HepG2 (cell line): ENCODE measurements around the gene NSD2. TPM values are rescaled to one million over a fixed set of nuclear protein-coding genes. Genes with fewer than 3 reads are reported as not detected.

Experiments
- ARNT ChIP-seq: fragments of 450-650 bp; IDR thresholded peaks from 2 replicates; pipeline ENCODE4 v1.6.1; 2017
- ATF7-NPFF ChIP-seq: sonication (generic); formaldehyde crosslinking; IDR thresholded peaks from 2 replicates; pipeline ENCODE4 v1.8.1; 2023; ENCODE audit warnings: mild to moderate bottlenecking, low read depth, missing genetic modification reagents, moderate library complexity
- ATRX ChIP-seq: sonication (generic); formaldehyde crosslinking; IDR thresholded peaks from 2 replicates; pipeline ENCODE4 v1.4.0; 2020; ENCODE audit warnings: missing genetic modification reagents, borderline replicate concordance
- BORCS8-MEF2B ChIP-seq: sonication (generic); formaldehyde crosslinking; IDR thresholded peaks from 2 replicates; pipeline ENCODE4 v1.8.0; 2022; ENCODE audit warnings: mild to moderate bottlenecking, missing genetic modification reagents
- CREB1 ChIP-seq, 2 experiments: fragments of 450-650 bp in 1 of 2; IDR thresholded peaks; 2 replicates each; pipeline ENCODE4 v1.6.1; 2016 to 2017; ENCODE audit warnings: control low read depth in 1 of 2, mild to moderate bottlenecking in 1 of 2, missing compliant biosample characterization in 1 of 2, missing genetic modification characterization in 1 of 2
- FUBP1 ChIP-seq: sonication (generic); formaldehyde crosslinking; IDR thresholded peaks from 2 replicates; pipeline ENCODE4 v1.5.1; 2020; ENCODE audit warnings: missing genetic modification reagents, mild to moderate bottlenecking, borderline replicate concordance
- HOXA5 ChIP-seq: sonication (generic); formaldehyde crosslinking; IDR thresholded peaks from 2 replicates; pipeline ENCODE4 v1.4.0; 2020; ENCODE audit warnings: missing genetic modification reagents
- ISL2 ChIP-seq: sonication (generic); formaldehyde crosslinking; IDR thresholded peaks from 2 replicates; pipeline ENCODE4 v1.5.0; 2020; ENCODE audit warnings: missing genetic modification reagents
- KDM6A ChIP-seq: IDR thresholded peaks from 2 replicates; pipeline ENCODE4 v1.6.1; 2016; ENCODE audit warnings: low read depth
- MED8 ChIP-seq: sonication (generic); formaldehyde crosslinking; IDR thresholded peaks from 2 replicates; pipeline ENCODE4 v1.8.1; 2023; ENCODE audit warnings: mild to moderate bottlenecking, missing genetic modification reagents; ENCODE audit not compliant: insufficient replicate concordance
- MTF1 ChIP-seq: sonication (generic); formaldehyde crosslinking; IDR thresholded peaks from 2 replicates; pipeline ENCODE4 v1.5.0; 2020; ENCODE audit warnings: missing genetic modification reagents
- MZF1 ChIP-seq: sonication (generic); formaldehyde crosslinking; IDR thresholded peaks from 2 replicates; pipeline ENCODE4 v1.8.1; 2023; ENCODE audit warnings: mild to moderate bottlenecking, missing genetic modification reagents, borderline replicate concordance
- POLR2A ChIP-seq, 2 experiments: IDR thresholded peaks; 2 replicates each; pipeline ENCODE4 v1.6.1; 2011; ENCODE audit warnings: low read depth in 2 of 2, low read length in 2 of 2, mild to moderate bottlenecking in 1 of 2, moderate library complexity in 1 of 2; ENCODE audit not compliant: insufficient read depth in 1 of 2
- RELA ChIP-seq: sonication (generic); formaldehyde crosslinking; IDR thresholded peaks from 2 replicates; pipeline ENCODE4 v1.4.0; 2020; ENCODE audit warnings: missing genetic modification reagents
- SALL1 ChIP-seq: sonication (generic); formaldehyde crosslinking; IDR thresholded peaks from 2 replicates; pipeline ENCODE4 v1.8.0; 2022; ENCODE audit warnings: mild to moderate bottlenecking, missing genetic modification reagents
- SP1 ChIP-seq, 2 experiments: fragments of 450-650 bp in 1 of 2; sonication (generic) in 1 of 2; formaldehyde crosslinking in 1 of 2; IDR thresholded peaks; 2 replicates each; pipeline versions ENCODE4 v1.4.0 to v1.6.1; 2016 to 2020; ENCODE audit warnings: missing genetic modification reagents in 1 of 2
- TRAFD1 ChIP-seq: sonication (generic); formaldehyde crosslinking; IDR thresholded peaks from 2 replicates; pipeline ENCODE4 v1.5.1; 2020; ENCODE audit warnings: missing genetic modification reagents, mild to moderate bottlenecking, borderline replicate concordance
- ZBTB3 ChIP-seq: sonication (generic); formaldehyde crosslinking; IDR thresholded peaks from 2 replicates; pipeline ENCODE4 v1.4.0; 2020; ENCODE audit warnings: low read depth, mild to moderate bottlenecking, moderate library complexity, missing genetic modification reagents, borderline replicate concordance
- ZBTB39 ChIP-seq: sonication (generic); formaldehyde crosslinking; IDR thresholded peaks from 2 replicates; pipeline ENCODE4 v1.5.0; 2020; ENCODE audit warnings: missing genetic modification reagents
- ZFP82 ChIP-seq: sonication (generic); formaldehyde crosslinking; IDR thresholded peaks from 2 replicates; pipeline ENCODE4 v1.5.1; 2020; ENCODE audit warnings: mild to moderate bottlenecking, missing genetic modification reagents, borderline replicate concordance
- ZNF138 ChIP-seq: sonication (generic); formaldehyde crosslinking; IDR thresholded peaks from 2 replicates; pipeline ENCODE4 v1.5.0; 2020; ENCODE audit warnings: mild to moderate bottlenecking, low read depth, missing genetic modification reagents
- ZNF383 ChIP-seq: sonication (generic); formaldehyde crosslinking; IDR thresholded peaks from 2 replicates; pipeline ENCODE4 v1.4.0; 2020; ENCODE audit warnings: missing genetic modification reagents, mild to moderate bottlenecking, borderline replicate concordance
- ZNF737 ChIP-seq: sonication (generic); formaldehyde crosslinking; IDR thresholded peaks from 2 replicates; pipeline ENCODE4 v1.5.0; 2020; ENCODE audit warnings: missing genetic modification reagents, mild to moderate bottlenecking, borderline replicate concordance
- ZNF773 ChIP-seq: sonication (generic); formaldehyde crosslinking; IDR thresholded peaks from 2 replicates; pipeline ENCODE4 v1.4.0; 2020; ENCODE audit warnings: missing genetic modification reagents, borderline replicate concordance
- polyA plus RNA-seq, 8 experiments: library from polyadenylated mRNA; depleted of rRNA in 3 of 8; stranded (reverse) in 7 of 8; unstranded in 1 of 8; fragments of >200 nt; fragmentation: Illumina TruSeq in 4 of 8; extraction: Trizol in 4 of 8; gene quantifications; 2 replicates each; pipeline versions ENCODE4 v1.2.1 to v1.2.3, GENCODE V29; 2011 to 2016; ENCODE audit warnings: low read depth in 4 of 8, missing spikeins in 1 of 8, mixed read lengths in 1 of 8; ENCODE audit not compliant: insufficient read depth in 1 of 8
- total RNA-seq, 5 experiments: library from RNA; depleted of rRNA; stranded (reverse); fragments of >200 nt; fragmentation: Illumina TruSeq; extraction: Trizol; gene quantifications; 2 replicates each; pipeline ENCODE4 v1.2.3, GENCODE V29; 2016; ENCODE audit warnings: low read depth in 1 of 5

NSD2 gene
- total and polyA plus RNA-seq, 2 of the 13 experiments (the other 11 are each of a cell fraction or from before 2014, with no cell fraction given), result 22.0 to 65.9 TPM

GRCh38 chr4:1870578-1871443 lies at the start of gene NSD2 (continued):
- TF ChIP-seq TRAFD1 (CRISPR knock-in tag) (no peak), ATRX (CRISPR knock-in tag) (no peak), HOXA5 (CRISPR knock-in tag) (peak; percentile 71; the same call in 1 of the 2 replicates), ISL2 (CRISPR knock-in tag) (peak; percentile 61), ATF7-NPFF (peak; percentile 93), MTF1 (CRISPR knock-in tag) (peak; percentile 72; the same call in 1 of the 2 replicates), ZNF737 (CRISPR knock-in tag) (no peak), CREB1 (IDR thresholded peaks at IDR 0.05) (peak; percentile 99; the same call in 1 of the 2 replicates), CREB1 (CRISPR knock-in tag; IDR thresholded peaks at IDR 0.05) (no peak), KDM6A (CRISPR knock-in tag) (no peak), MED8 (CRISPR knock-in tag) (peak; percentile 39), ZBTB3 (CRISPR knock-in tag) (peak; percentile 83; the same call in 1 of the 2 replicates), ZNF138 (CRISPR knock-in tag) (peak; percentile 60; the same call in 1 of the 2 replicates), ZFP82 (CRISPR knock-in tag) (0 out of 2 replicates have a peak, but pooled peaks have one; percentile 25), BORCS8-MEF2B (CRISPR knock-in tag) (peak; percentile 80), ZBTB39 (CRISPR knock-in tag) (no peak; the same call in 1 of the 2 replicates), ARNT (no peak), ZNF383 (no peak), FUBP1 (no peak), POLR2A (IDR thresholded peaks at IDR 0.05; ENCODE audit: insufficient read depth in 1 of 2, low read depth in 2 of 2, low read length in 2 of 2) (peak in 1 of 2 experiments; percentile 63; a peak in 2 of 4 replicates), RELA (CRISPR knock-in tag) (no peak), MZF1 (CRISPR knock-in tag) (no peak), SP1 (IDR thresholded peaks at IDR 0.05) (no peak), SP1 (CRISPR knock-in tag; IDR thresholded peaks at IDR 0.05) (peak; percentile 8; the same call in 1 of the 2 replicates), ZNF773 (CRISPR knock-in tag) (peak; percentile 75), SALL1 (CRISPR knock-in tag) (peak; percentile 81)
